ENCODE results near the gene BMPR1A.

Gene BMPR1A

DNA sequence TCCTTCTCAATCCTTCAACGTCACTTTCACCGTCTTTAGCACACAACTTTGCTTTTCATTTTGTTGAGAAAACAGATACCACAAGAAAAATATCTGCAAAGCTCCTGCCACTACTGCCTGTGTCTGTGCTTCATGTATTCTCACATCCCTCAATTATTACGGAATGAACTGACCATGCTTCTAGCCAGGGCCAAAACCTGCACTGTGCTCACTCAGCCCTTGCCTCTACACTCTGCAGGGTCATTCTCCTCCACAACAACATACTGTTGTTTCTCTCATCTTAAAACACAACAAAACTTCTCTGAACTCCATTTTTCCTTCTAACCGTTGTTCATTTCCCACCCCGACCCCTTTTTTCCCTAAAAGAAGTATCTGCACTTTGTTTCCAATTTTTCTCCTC, 29.5 kb downstream of the BMPR1A start:
- no peak overlapping the region for H3K27ac ChIP-seq (replicated peaks)
- TF ChIP-seq POLR2AphosphoS5 (IDR thresholded peaks at IDR 0.05; ENCODE audit: low read depth), result no peak
- TF ChIP-seq, protein P1, sequence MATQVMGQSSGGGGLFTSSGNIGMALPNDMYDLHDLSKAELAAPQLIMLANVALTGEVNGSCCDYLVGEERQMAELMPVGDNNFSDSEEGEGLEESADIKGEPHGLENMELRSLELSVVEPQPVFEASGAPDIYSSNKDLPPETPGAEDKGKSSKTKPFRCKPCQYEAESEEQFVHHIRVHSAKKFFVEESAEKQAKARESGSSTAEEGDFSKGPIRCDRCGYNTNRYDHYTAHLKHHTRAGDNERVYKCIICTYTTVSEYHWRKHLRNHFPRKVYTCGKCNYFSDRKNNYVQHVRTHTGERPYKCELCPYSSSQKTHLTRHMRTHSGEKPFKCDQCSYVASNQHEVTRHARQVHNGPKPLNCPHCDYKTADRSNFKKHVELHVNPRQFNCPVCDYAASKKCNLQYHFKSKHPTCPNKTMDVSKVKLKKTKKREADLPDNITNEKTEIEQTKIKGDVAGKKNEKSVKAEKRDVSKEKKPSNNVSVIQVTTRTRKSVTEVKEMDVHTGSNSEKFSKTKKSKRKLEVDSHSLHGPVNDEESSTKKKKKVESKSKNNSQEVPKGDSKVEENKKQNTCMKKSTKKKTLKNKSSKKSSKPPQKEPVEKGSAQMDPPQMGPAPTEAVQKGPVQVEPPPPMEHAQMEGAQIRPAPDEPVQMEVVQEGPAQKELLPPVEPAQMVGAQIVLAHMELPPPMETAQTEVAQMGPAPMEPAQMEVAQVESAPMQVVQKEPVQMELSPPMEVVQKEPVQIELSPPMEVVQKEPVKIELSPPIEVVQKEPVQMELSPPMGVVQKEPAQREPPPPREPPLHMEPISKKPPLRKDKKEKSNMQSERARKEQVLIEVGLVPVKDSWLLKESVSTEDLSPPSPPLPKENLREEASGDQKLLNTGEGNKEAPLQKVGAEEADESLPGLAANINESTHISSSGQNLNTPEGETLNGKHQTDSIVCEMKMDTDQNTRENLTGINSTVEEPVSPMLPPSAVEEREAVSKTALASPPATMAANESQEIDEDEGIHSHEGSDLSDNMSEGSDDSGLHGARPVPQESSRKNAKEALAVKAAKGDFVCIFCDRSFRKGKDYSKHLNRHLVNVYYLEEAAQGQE (IDR thresholded peaks at IDR 0.05; ENCODE audit: insufficient replicate concordance, low read depth), result no peak
- TF ChIP-seq, protein P2, sequence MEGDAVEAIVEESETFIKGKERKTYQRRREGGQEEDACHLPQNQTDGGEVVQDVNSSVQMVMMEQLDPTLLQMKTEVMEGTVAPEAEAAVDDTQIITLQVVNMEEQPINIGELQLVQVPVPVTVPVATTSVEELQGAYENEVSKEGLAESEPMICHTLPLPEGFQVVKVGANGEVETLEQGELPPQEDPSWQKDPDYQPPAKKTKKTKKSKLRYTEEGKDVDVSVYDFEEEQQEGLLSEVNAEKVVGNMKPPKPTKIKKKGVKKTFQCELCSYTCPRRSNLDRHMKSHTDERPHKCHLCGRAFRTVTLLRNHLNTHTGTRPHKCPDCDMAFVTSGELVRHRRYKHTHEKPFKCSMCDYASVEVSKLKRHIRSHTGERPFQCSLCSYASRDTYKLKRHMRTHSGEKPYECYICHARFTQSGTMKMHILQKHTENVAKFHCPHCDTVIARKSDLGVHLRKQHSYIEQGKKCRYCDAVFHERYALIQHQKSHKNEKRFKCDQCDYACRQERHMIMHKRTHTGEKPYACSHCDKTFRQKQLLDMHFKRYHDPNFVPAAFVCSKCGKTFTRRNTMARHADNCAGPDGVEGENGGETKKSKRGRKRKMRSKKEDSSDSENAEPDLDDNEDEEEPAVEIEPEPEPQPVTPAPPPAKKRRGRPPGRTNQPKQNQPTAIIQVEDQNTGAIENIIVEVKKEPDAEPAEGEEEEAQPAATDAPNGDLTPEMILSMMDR (IDR thresholded peaks at IDR 0.05; ENCODE audit: insufficient read depth, low read length), result no peak
- TF ChIP-seq SPI1 (IDR thresholded peaks at IDR 0.05; ENCODE audit: borderline replicate concordance, low read depth), result no peak
- no peak for TF ChIP-seq GABPA (IDR thresholded peaks at IDR 0.05; ENCODE audit: low read depth)

DNA sequence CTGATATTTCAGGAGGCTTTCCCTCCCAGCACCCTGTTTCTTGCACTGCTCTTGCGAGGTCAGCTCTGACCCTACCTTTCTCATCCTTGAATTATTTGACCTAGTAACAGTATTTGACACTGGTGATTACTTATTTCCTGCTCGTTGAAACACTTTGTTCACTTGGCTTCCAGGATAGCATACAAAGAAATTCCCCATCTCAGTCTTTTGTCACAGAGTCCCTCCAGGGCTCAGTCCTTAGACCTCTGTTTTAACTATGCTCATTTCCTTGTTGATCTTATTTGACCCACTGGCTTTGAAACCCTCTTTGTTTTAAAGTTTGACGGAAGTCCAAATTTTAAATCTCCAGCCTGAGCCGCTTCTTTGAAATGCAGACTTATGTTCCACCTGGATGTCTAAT, 29.9 kb downstream of the BMPR1A start:
- Histone ChIP-seq H3K27me3 (ENCODE audit: insufficient read depth, poor library complexity, severe bottlenecking) (peaks cover 2% of the 10 kb centered on the region), H3K4me3 (replicated peaks; ENCODE audit: insufficient read depth, low read length) (no peak overlapping the region), H3K27ac (replicated peaks) (no peak overlapping the region)
- no peak for DNase-seq (ENCODE audit: low read depth in 1 of 2, low spot score in 1 of 2)
- TF ChIP-seq POLR2AphosphoS5 (IDR thresholded peaks at IDR 0.05; ENCODE audit: low read depth), result no peak
- no peak for TF ChIP-seq SPI1 (IDR thresholded peaks at IDR 0.05; ENCODE audit: borderline replicate concordance, low read depth)
- TF ChIP-seq, protein P2 (IDR thresholded peaks at IDR 0.05; ENCODE audit: insufficient read depth, low read length), result no peak
- TF ChIP-seq, protein P1 (IDR thresholded peaks at IDR 0.05; ENCODE audit: insufficient replicate concordance, low read depth), result no peak
- TF ChIP-seq GABPA (IDR thresholded peaks at IDR 0.05; ENCODE audit: low read depth), result no peak

More for the DNA sequence above, 29.5 kb downstream of the BMPR1A start:
- Histone ChIP-seq H3K27me3 (ENCODE audit: insufficient read depth, poor library complexity, severe bottlenecking) (peaks cover 2% of the 10 kb centered on the region), H3K4me3 (replicated peaks; ENCODE audit: insufficient read depth, low read length) (no peak overlapping the region)
- no peak for DNase-seq (ENCODE audit: low read depth in 1 of 2, low spot score in 1 of 2)

DNA sequence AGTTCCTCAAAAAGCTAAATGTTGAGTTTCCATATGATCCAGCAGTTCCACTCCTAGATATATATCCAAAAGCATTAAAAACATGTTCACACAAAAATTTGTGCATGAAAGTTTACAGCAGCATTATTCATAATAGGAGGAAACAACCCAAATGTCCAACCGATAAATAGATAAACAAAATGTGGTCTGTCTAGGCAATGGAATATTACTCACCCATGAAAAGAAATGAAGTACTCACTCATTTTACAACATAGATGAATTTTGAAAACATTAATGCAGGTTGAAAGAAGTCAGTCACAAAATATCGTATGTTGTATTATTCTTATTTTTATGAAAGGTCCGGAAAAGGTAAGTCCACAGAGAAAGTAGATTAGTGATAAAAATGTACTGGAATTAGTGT, 34.0 kb downstream of the BMPR1A start:
- DNase-seq (ENCODE audit: low read depth in 1 of 2, low spot score in 1 of 2), result no peak
- Histone ChIP-seq H3K27me3 (ENCODE audit: insufficient read depth, poor library complexity, severe bottlenecking) (no peaks in the 10 kb centered on the region), H3K4me3 (replicated peaks; ENCODE audit: insufficient read depth, low read length) (no peak overlapping the region), H3K27ac (replicated peaks) (no peak overlapping the region)
- TF ChIP-seq, protein P1 (IDR thresholded peaks at IDR 0.05; ENCODE audit: insufficient replicate concordance, low read depth), result no peak
- TF ChIP-seq SPI1 (IDR thresholded peaks at IDR 0.05; ENCODE audit: borderline replicate concordance, low read depth) (no peak), GABPA (IDR thresholded peaks at IDR 0.05; ENCODE audit: low read depth) (no peak), POLR2AphosphoS5 (IDR thresholded peaks at IDR 0.05; ENCODE audit: low read depth) (no peak)
- TF ChIP-seq, protein P2 (IDR thresholded peaks at IDR 0.05; ENCODE audit: insufficient read depth, low read length), result no peak
